GDM1 (cell line): ENCODE data around the gene POU6F2.

Source experiments
- DNase-seq: peaks from one replicate; lab custom pipeline; 2025; lab: John Stamatoyannopoulos, UW

The POU6F2 gene

GRCh38 chr7:39404907-39405306, 427.2 kb downstream of the POU6F2 start:
- DNase-seq: no peak

- no peak for DNase-seq
These were observed 427.9 kb downstream of the POU6F2 start for GRCh38 chr7:39405581-39405980.

GRCh38 chr7:39406467-39406866, 428.8 kb downstream of the POU6F2 start:
- no peak for DNase-seq

- DNase-seq: no peak
These were observed 429.4 kb downstream of the POU6F2 start for GRCh38 chr7:39407137-39407536.

GRCh38 chr7:39407723-39408122, 430.0 kb downstream of the POU6F2 start:
- no peak for DNase-seq

- no peak for DNase-seq
These were observed 431.2 kb downstream of the POU6F2 start for GRCh38 chr7:39408906-39409305.

- no peak for DNase-seq
These were observed 432.9 kb downstream of the POU6F2 start for GRCh38 chr7:39410582-39410981.

- DNase-seq: no peak
These were observed 436.0 kb downstream of the POU6F2 start for GRCh38 chr7:39413636-39414223.

GRCh38 chr7:39414224-39415035, 436.7 kb downstream of the POU6F2 start:
- peak; percentile 1 for DNase-seq

- DNase-seq: no peak
These were observed 437.5 kb downstream of the POU6F2 start for GRCh38 chr7:39415091-39415787.

- DNase-seq: no peak
These were observed 439.2 kb downstream of the POU6F2 start for GRCh38 chr7:39416866-39417265.

GRCh38 chr7:39417642-39418041, 439.9 kb downstream of the POU6F2 start:
- DNase-seq: no peak

GRCh38 chr7:39421251-39421650, 443.5 kb downstream of the POU6F2 start:
- DNase-seq: no peak

- DNase-seq: no peak
These were observed 444.0 kb downstream of the POU6F2 start for GRCh38 chr7:39421661-39422060.

GRCh38 chr7:39428221-39428620, 450.5 kb downstream of the POU6F2 start:
- no peak for DNase-seq

- no peak for DNase-seq
These were observed 451.7 kb downstream of the POU6F2 start for GRCh38 chr7:39429421-39429820.

- no peak for DNase-seq
These were observed 452.7 kb downstream of the POU6F2 start for GRCh38 chr7:39430441-39430840.

GRCh38 chr7:39430909-39431641, 453.4 kb downstream of the POU6F2 start:
- no peak for DNase-seq

- no peak for DNase-seq
These were observed 454.7 kb downstream of the POU6F2 start for GRCh38 chr7:39432368-39432767.

- DNase-seq: no peak
These were observed 455.2 kb downstream of the POU6F2 start for GRCh38 chr7:39432807-39433416.

GRCh38 chr7:39433550-39433949, 455.8 kb downstream of the POU6F2 start:
- DNase-seq: no peak

- no peak for DNase-seq
These were observed 456.3 kb downstream of the POU6F2 start for GRCh38 chr7:39434012-39434411.
